Stomach (tissue), 9 donors: ENCODE results near the gene RNF213. TPM values are rescaled to one million over a fixed set of nuclear protein-coding genes. Genes with fewer than 3 reads are reported as not detected.

Source experiments
- DNase-seq, 2 donors: peaks; one replicate each; pipeline versions ENCODE4 v3.0.0 to v3.0.0-alpha.2; 2013 to 2019
- H3K27ac ChIP-seq, 5 donors: fragments of 200-600 bp in 4 of 5; sonication (generic) in 4 of 5; one replicate each; pipeline ENCODE4 v1.5.1; 2013 to 2019; ENCODE audit warnings: mild to moderate bottlenecking in 1 of 5, moderate library complexity in 1 of 5
- H3K27me3 ChIP-seq, 3 donors: fragments of 200-600 bp; sonication (generic); one replicate each; pipeline ENCODE4 v1.5.1; 2017 to 2019; ENCODE audit warnings: mixed run types in 1 of 3
- H3K36me3 ChIP-seq, 4 donors: fragments of 200-600 bp; sonication (generic); 1 replicate in 3 of 4; 2 replicates in 1 of 4; pipeline ENCODE4 v1.5.1; 2016 to 2019
- H3K4me1 ChIP-seq, 4 donors: fragments of 200-600 bp; sonication (generic); one replicate each; pipeline ENCODE4 v1.5.1; 2016 to 2019
- H3K4me3 ChIP-seq, 4 donors: fragments of 200-600 bp; sonication (generic) in 3 of 4; one replicate each; pipeline ENCODE4 v1.5.1; 2016 to 2019; ENCODE audit warnings: mild to moderate bottlenecking in 1 of 4
- H3K9me3 ChIP-seq, 4 donors: fragments of 200-600 bp; sonication (generic); one replicate each; pipeline ENCODE4 v1.5.1; 2016 to 2019
- CTCF ChIP-seq, 7 experiments: fragments of 450-650 bp in 4 of 7; fragments of 200-600 bp in 3 of 7; sonication (generic) in 3 of 7; IDR thresholded peaks; one replicate each; pipeline ENCODE4 v1.5.1; 2016 to 2019; ENCODE audit warnings: antibody characterized with exemption in 7 of 7, control low read depth in 2 of 7, mild to moderate bottlenecking in 1 of 7
- EP300 ChIP-seq: sonication (generic); formaldehyde crosslinking; IDR thresholded peaks from one replicate; pipeline ENCODE4 v1.6.1; 2017; ENCODE audit warnings: antibody characterized with exemption
- POLR2A ChIP-seq, 4 donors: fragments of 450-650 bp; IDR thresholded peaks; one replicate each; pipeline ENCODE4 v1.6.1; 2016; ENCODE audit warnings: antibody characterized with exemption in 4 of 4, control low read depth in 2 of 4, mild to moderate bottlenecking in 1 of 4, moderate library complexity in 1 of 4
- POLR2AphosphoS5 ChIP-seq, 3 donors: sonication (generic); formaldehyde crosslinking; IDR thresholded peaks; one replicate each; pipeline ENCODE4 v1.6.1; 2016; ENCODE audit warnings: antibody characterized with exemption in 3 of 3
- WGBS, 5 donors: extraction: QIAGEN DNeasy Blood & Tissue Kit in 3 of 5; methylation state at CpG; one replicate each; pipeline versions ENCODE4 v1.1.5 to v1.1.7; 2013 to 2018; 5-methylcytosine and 5-hydroxymethylcytosine counted together
- intact Hi-C: fragments of 100-400 bp; cut with DNase I; formaldehyde crosslinking; loops from one replicate; pipeline ENCODE4 v1.15.1; 2023; ENCODE audit warnings: low total_unique reads
- polyA plus RNA-seq, 3 donors: library from polyadenylated mRNA; stranded (reverse); fragments of 200-250 nt; gene quantifications; one replicate each; pipeline ENCODE4 v1.2.3, GENCODE V29; 2013
- total RNA-seq, 5 donors: library from RNA; depleted of rRNA; stranded (reverse); fragments of >200 nt; gene quantifications; one replicate each; pipeline versions ENCODE4 v1.1.0 to v1.2.3, GENCODE V29; 2014 to 2016
- donor health status: healthy with polysubstance abuse.
- donor health status: Bipolar disorder and iron deficiency.
- donor health status: healthy.

RNF213 gene
- total and polyA plus RNA-seq, 8 donors, result 12.3 to 358 (median 138) TPM

GRCh38 chr17:80315517-80316182 is 55.0 kb downstream of the RNF213 start:
- H3K4me3 ChIP-seq, result no peak overlapping the region
- TF ChIP-seq CTCF (IDR thresholded peaks at IDR 0.05) (no peak), EP300 (no peak), POLR2AphosphoS5 (IDR thresholded peaks at IDR 0.05) (no peak), POLR2A (IDR thresholded peaks at IDR 0.05) (no peak)
- peaks cover 62 to 85% (median 80%) of the 10 kb centered on the region in 4 donors for H3K36me3 ChIP-seq
- no peak overlapping the region for H3K27ac ChIP-seq
- no peaks in the 10 kb centered on the region for H3K4me1 ChIP-seq
- 89 to 100% (median 100%) methylated on average over 1 to 2 of the region's 2 CpGs; no CpG with 5 or more reads in 2 of the 5 donors for WGBS, 5 donors
- intact Hi-C loops, result no loop called here
- H3K27me3 ChIP-seq, result no peaks in the 10 kb centered on the region
- H3K9me3 ChIP-seq, result no peaks in the 10 kb centered on the region
- no peak for DNase-seq

GRCh38 chr17:80316431-80316830 is 55.8 kb downstream of the RNF213 start:
- TF ChIP-seq POLR2AphosphoS5 (IDR thresholded peaks at IDR 0.05), result no peak
- Histone ChIP-seq H3K9me3 (no peaks in the 10 kb centered on the region), H3K27me3 (no peaks in the 10 kb centered on the region), H3K36me3 (peaks cover 57 to 85% (median 80%) of the 10 kb centered on the region in 4 donors), H3K27ac (no peak overlapping the region), H3K4me1 (no peaks in the 10 kb centered on the region), H3K4me3 (no peak overlapping the region)
- intact Hi-C loops, result no loop called here
- WGBS, 5 donors, result 69 to 83% (median 73%) methylated on average over 10 of the region's 10 CpGs
- no peak for DNase-seq

- peaks cover 57 to 85% (median 80%) of the 10 kb centered on the region in 4 donors for H3K36me3 ChIP-seq
- no peak overlapping the region for H3K27ac ChIP-seq
- DNase-seq, result no peak
These were observed 56.5 kb downstream of the RNF213 start for GRCh38 chr17:80316927-80317705.

GRCh38 chr17:80317706-80317980 is 57.0 kb downstream of the RNF213 start:
- 87 to 95% (median 94%) methylated on average over 2 to 5 of the region's 5 CpGs for WGBS, 5 donors
- Histone ChIP-seq H3K27me3 (no peaks in the 10 kb centered on the region), H3K27ac (no peak overlapping the region), H3K9me3 (no peaks in the 10 kb centered on the region), H3K36me3 (peaks cover 54 to 85% (median 80%) of the 10 kb centered on the region in 4 donors), H3K4me3 (no peak overlapping the region), H3K4me1 (no peaks in the 10 kb centered on the region)
- TF ChIP-seq CTCF (IDR thresholded peaks at IDR 0.05), result no peak
- intact Hi-C loops, result no loop called here
- DNase-seq, result no peak

More at GRCh38 chr17:80316927-80317705, 56.5 kb downstream of the RNF213 start:
- Histone ChIP-seq H3K27me3 (no peaks in the 10 kb centered on the region), H3K9me3 (no peaks in the 10 kb centered on the region), H3K4me3 (no peak overlapping the region), H3K4me1 (no peaks in the 10 kb centered on the region)
- TF ChIP-seq EP300 (no peak), POLR2AphosphoS5 (IDR thresholded peaks at IDR 0.05) (no peak), POLR2A (IDR thresholded peaks at IDR 0.05) (no peak), CTCF (IDR thresholded peaks at IDR 0.05) (no peak)
- intact Hi-C loops, result no loop called here
- 85 to 92% (median 87%) methylated on average over 22 to 26 of the region's 26 CpGs for WGBS, 5 donors

GRCh38 chr17:80318166-80318565 is 57.5 kb downstream of the RNF213 start:
- intact Hi-C loops, result no loop called here
- Histone ChIP-seq H3K27me3 (no peaks in the 10 kb centered on the region), H3K36me3 (peaks cover 49 to 85% (median 80%) of the 10 kb centered on the region in 4 donors), H3K4me1 (no peaks in the 10 kb centered on the region), H3K9me3 (no peaks in the 10 kb centered on the region), H3K4me3 (no peak overlapping the region), H3K27ac (no peak overlapping the region)
- 94 to 98% (median 95%) methylated on average over 6 of the region's 6 CpGs for WGBS, 5 donors
- TF ChIP-seq EP300 (no peak), CTCF (IDR thresholded peaks at IDR 0.05) (no peak), POLR2AphosphoS5 (IDR thresholded peaks at IDR 0.05) (no peak), POLR2A (IDR thresholded peaks at IDR 0.05) (no peak)
- DNase-seq, result no peak
